Upper lobe of left lung (tissue), 6 donors: ENCODE measurements around the gene GLIS1. TPM values are rescaled to one million over a fixed set of nuclear protein-coding genes. Genes with fewer than 3 reads are reported as not detected.

ENCODE experiments used
- ATAC-seq, 2 donors: fragments of 200-7000 bp; cut with Tn5 transposase; one replicate each; pipeline ENCODE4 v1.9.1; 2022; ENCODE audit warnings: mild to moderate bottlenecking in 2 of 2, moderate library complexity in 2 of 2; ENCODE audit not compliant: low FRiP score in 2 of 2
- DNase-seq, 2 donors: peaks; one replicate each; pipeline ENCODE4 v3.0.0-alpha.2; 2019 to 2020
- H3K27ac ChIP-seq, 4 donors: fragments of 200-600 bp; sonication (generic); one replicate each; pipeline ENCODE4 v1.5.1; 2016 to 2019
- H3K27me3 ChIP-seq, 4 donors: fragments of 200-600 bp; sonication (generic); one replicate each; pipeline ENCODE4 v1.5.1; 2017 to 2019
- H3K36me3 ChIP-seq, 4 donors: fragments of 200-600 bp; sonication (generic); one replicate each; pipeline ENCODE4 v1.5.1; 2016 to 2019
- H3K4me1 ChIP-seq, 4 donors: fragments of 200-600 bp; sonication (generic); one replicate each; pipeline ENCODE4 v1.5.1; 2018 to 2019
- H3K4me3 ChIP-seq, 4 donors: fragments of 200-600 bp; sonication (generic); one replicate each; pipeline ENCODE4 v1.5.1; 2017 to 2019; ENCODE audit warnings: mild to moderate bottlenecking in 2 of 4, moderate library complexity in 1 of 4
- H3K9me3 ChIP-seq, 4 donors: fragments of 200-600 bp; sonication (generic); one replicate each; pipeline ENCODE4 v1.5.1; 2018 to 2019
- CTCF ChIP-seq, 6 experiments: fragments of 450-650 bp in 4 of 6; fragments of 200-600 bp in 2 of 6; sonication (generic) in 2 of 6; IDR thresholded peaks; one replicate each; pipeline ENCODE4 v1.5.1; 2016 to 2019; ENCODE audit warnings: antibody characterized with exemption in 6 of 6
- EP300 ChIP-seq, 4 donors: sonication (generic); formaldehyde crosslinking; IDR thresholded peaks; one replicate each; pipeline ENCODE4 v1.5.1; 2017; ENCODE audit warnings: antibody characterized with exemption in 4 of 4, control low read depth in 2 of 4
- POLR2A ChIP-seq, 4 donors: fragments of 450-650 bp; IDR thresholded peaks; one replicate each; pipeline ENCODE4 v1.5.1; 2016 to 2017; ENCODE audit warnings: antibody characterized with exemption in 4 of 4, mild to moderate bottlenecking in 2 of 4
- POLR2AphosphoS5 ChIP-seq, 2 donors: sonication (generic); formaldehyde crosslinking; IDR thresholded peaks; one replicate each; pipeline ENCODE4 v1.5.1; 2017; ENCODE audit warnings: antibody characterized with exemption in 2 of 2
- WGBS, 2 donors: methylation state at CpG; one replicate each; pipeline ENCODE4 v1.1.5; 2017 to 2018; 5-methylcytosine and 5-hydroxymethylcytosine counted together
- total RNA-seq, 6 donors: library from RNA; depleted of rRNA in 4 of 6; stranded (reverse); fragments of >200 nt in 4 of 6; gene quantifications; one replicate each; pipeline versions ENCODE4 v1.1.0 to v1.2.1, GENCODE V29; 2016 to 2021
- donor health status: DM: no; HTN: no; CAD: no; lungs with moderate emphysema.
- donor health status: DM: no; HTN: yes; CAD: no; lungs with severe emphysema.

GLIS1 gene
- total RNA-seq, 6 donors from 2014 or later, result 0.26 to 1.0 TPM; not detected in 4

- H3K27ac ChIP-seq, result no peak overlapping the region
- no peaks in the 10 kb centered on the region for H3K9me3 ChIP-seq
- TF ChIP-seq CTCF (IDR thresholded peaks at IDR 0.05), result no peak
- no peak for ATAC-seq
- H3K4me1 ChIP-seq, result no peaks in the 10 kb centered on the region
- H3K27me3 ChIP-seq, result peaks cover 0 to 9% (median 3%) of the 10 kb centered on the region in 4 donors
- H3K4me3 ChIP-seq, result no peak overlapping the region
- DNase-seq, result peak in 1 of 2 donors; percentile 65
- WGBS, 2 donors, result 85 to 87% methylated on average over 19 of the region's 19 CpGs
- H3K36me3 ChIP-seq, result no peaks in the 10 kb centered on the region
These were observed 254.1 kb downstream of the GLIS1 start for GRCh38 chr1:53484705-53485477.

GRCh38 chr1:53483656-53484055, 255.3 kb downstream of the GLIS1 start:
- H3K27me3 ChIP-seq, result peaks cover 0 to 9% (median 3%) of the 10 kb centered on the region in 4 donors
- H3K36me3 ChIP-seq, result no peaks in the 10 kb centered on the region
- WGBS, 2 donors, result 79% methylated on average over 4 of the region's 4 CpGs
- no peak overlapping the region for H3K27ac ChIP-seq
- DNase-seq (no peak), ATAC-seq (no peak)
- no peak for TF ChIP-seq POLR2A (IDR thresholded peaks at IDR 0.05)
- no peak for TF ChIP-seq EP300 (IDR thresholded peaks at IDR 0.05)
- H3K9me3 ChIP-seq, result no peaks in the 10 kb centered on the region
- no peaks in the 10 kb centered on the region for H3K4me1 ChIP-seq
- H3K4me3 ChIP-seq, result no peak overlapping the region

GRCh38 chr1:53483170-53483569, 255.8 kb downstream of the GLIS1 start:
- no peak for TF ChIP-seq EP300 (IDR thresholded peaks at IDR 0.05)
- no peak for TF ChIP-seq POLR2AphosphoS5 (IDR thresholded peaks at IDR 0.05)
- TF ChIP-seq POLR2A (IDR thresholded peaks at IDR 0.05), result no peak
- no peak for TF ChIP-seq CTCF (IDR thresholded peaks at IDR 0.05)
- no peak for ATAC-seq
- Histone ChIP-seq H3K4me3 (no peak overlapping the region), H3K9me3 (no peaks in the 10 kb centered on the region), H3K27ac (no peak overlapping the region), H3K36me3 (no peaks in the 10 kb centered on the region), H3K27me3 (peaks cover 0 to 9% (median 3%) of the 10 kb centered on the region in 4 donors), H3K4me1 (no peaks in the 10 kb centered on the region)
- no peak for DNase-seq
- WGBS, 2 donors, result 85 to 95% methylated on average over 8 to 9 of the region's 9 CpGs

GRCh38 chr1:53482441-53483153, 256.4 kb downstream of the GLIS1 start:
- H3K4me3 ChIP-seq, result no peak overlapping the region
- DNase-seq, result no peak
- TF ChIP-seq POLR2A (IDR thresholded peaks at IDR 0.05) (no peak), CTCF (IDR thresholded peaks at IDR 0.05) (no peak), POLR2AphosphoS5 (IDR thresholded peaks at IDR 0.05) (no peak), EP300 (IDR thresholded peaks at IDR 0.05) (no peak)
- peaks cover 0 to 9% (median 3%) of the 10 kb centered on the region in 4 donors for H3K27me3 ChIP-seq
- H3K36me3 ChIP-seq, result no peaks in the 10 kb centered on the region
- ATAC-seq, result no peak
- no peaks in the 10 kb centered on the region for H3K4me1 ChIP-seq
- H3K9me3 ChIP-seq, result no peaks in the 10 kb centered on the region
- WGBS, 2 donors, result 85 to 87% methylated on average over 14 of the region's 14 CpGs
- H3K27ac ChIP-seq, result no peak overlapping the region

- peaks cover 0 to 8% (median 3%) of the 10 kb centered on the region in 4 donors for H3K27me3 ChIP-seq
- no peak overlapping the region for H3K27ac ChIP-seq
- H3K4me1 ChIP-seq, result no peaks in the 10 kb centered on the region
- DNase-seq (no peak), ATAC-seq (no peak)
- TF ChIP-seq EP300 (IDR thresholded peaks at IDR 0.05), result no peak
- no peak for TF ChIP-seq CTCF (IDR thresholded peaks at IDR 0.05)
- no peak for TF ChIP-seq POLR2AphosphoS5 (IDR thresholded peaks at IDR 0.05)
- H3K4me3 ChIP-seq, result no peak overlapping the region
- 82 to 84% methylated on average over 2 to 7 of the region's 7 CpGs for WGBS, 2 donors
- no peaks in the 10 kb centered on the region for H3K36me3 ChIP-seq
- no peaks in the 10 kb centered on the region for H3K9me3 ChIP-seq
These were observed 257.5 kb downstream of the GLIS1 start for GRCh38 chr1:53481456-53481855.
